ENCODE results near the gene SEPSECS.

SEPSECS gene

GRCh38 chr4:25171201-25171865 lies 11.1 kb upstream of the SEPSECS start:
- in situ Hi-C loops (cut with MboI; ENCODE audit: low pct_unique_long_range_greater_than_20kb, low sequenced_read_pairs, unreplicated experiment) = loop anchor here (10.0 kb wide), 1 partner anchor 143 kb away; the partner anchor contains the start of gene ZCCHC4
- TF ChIP-seq CTCF (IDR thresholded peaks at IDR 0.05; ENCODE audit: extremely low read depth, insufficient read depth, missing control alignments) = no peak
- DNase-seq (ENCODE audit: low spot score) = no peak

GRCh38 chr4:25169446-25169845 lies 9.2 kb upstream of the SEPSECS start:
- TF ChIP-seq CTCF (IDR thresholded peaks at IDR 0.05; ENCODE audit: extremely low read depth, insufficient read depth, missing control alignments) = no peak
- in situ Hi-C loops (cut with MboI; ENCODE audit: low pct_unique_long_range_greater_than_20kb, low sequenced_read_pairs, unreplicated experiment) = no loop called here
- DNase-seq (ENCODE audit: low spot score) = no peak

GRCh38 chr4:25165916-25166315 lies 5.7 kb upstream of the SEPSECS start:
- TF ChIP-seq CTCF (IDR thresholded peaks at IDR 0.05; ENCODE audit: extremely low read depth, insufficient read depth, missing control alignments) = no peak
- in situ Hi-C loops (cut with MboI; ENCODE audit: low pct_unique_long_range_greater_than_20kb, low sequenced_read_pairs, unreplicated experiment) = no loop called here
- DNase-seq (ENCODE audit: low spot score) = no peak

- no peak for DNase-seq (ENCODE audit: low spot score)
- in situ Hi-C loops (cut with MboI; ENCODE audit: low pct_unique_long_range_greater_than_20kb, low sequenced_read_pairs, unreplicated experiment) = no loop called here
- no peak for TF ChIP-seq CTCF (IDR thresholded peaks at IDR 0.05; ENCODE audit: extremely low read depth, insufficient read depth, missing control alignments)
These were observed 2.9 kb upstream of the SEPSECS start for GRCh38 chr4:25163196-25163595.

GRCh38 chr4:25162566-25162965 lies 2.3 kb upstream of the SEPSECS start:
- in situ Hi-C loops (cut with MboI; ENCODE audit: low pct_unique_long_range_greater_than_20kb, low sequenced_read_pairs, unreplicated experiment) = no loop called here
- DNase-seq (ENCODE audit: low spot score) = no peak
- no peak for TF ChIP-seq CTCF (IDR thresholded peaks at IDR 0.05; ENCODE audit: extremely low read depth, insufficient read depth, missing control alignments)

- DNase-seq (ENCODE audit: low spot score) = no peak
- TF ChIP-seq CTCF (IDR thresholded peaks at IDR 0.05; ENCODE audit: extremely low read depth, insufficient read depth, missing control alignments) = no peak
- in situ Hi-C loops (cut with MboI; ENCODE audit: low pct_unique_long_range_greater_than_20kb, low sequenced_read_pairs, unreplicated experiment) = no loop called here
These were observed 1.3 kb upstream of the SEPSECS start for GRCh38 chr4:25161593-25161950.

All from GM13977 (cell line).